ENCODE results near the gene ELP4.
"Not testable (repeated sequence)": the region's sequence is repeated elsewhere in the genome, so short reads cannot be mapped to it uniquely, and the experiment has no call there.

ELP4 gene

GRCh38 chr11:31640611-31641010 lies 131.0 kb downstream of the ELP4 start:
- DNase-seq (ENCODE audit: insufficient read length, low spot score): no peak
- FAIRE-seq: no peak

GRCh38 chr11:31641477-31642062 lies 132.0 kb downstream of the ELP4 start:
- DNase-seq (ENCODE audit: insufficient read length, low spot score) (no peak), FAIRE-seq (peak; percentile 71)

GRCh38 chr11:31643857-31644256 lies 134.3 kb downstream of the ELP4 start:
- DNase-seq (ENCODE audit: insufficient read length, low spot score) (no peak), FAIRE-seq (no peak)

GRCh38 chr11:31645747-31646146 lies 136.2 kb downstream of the ELP4 start:
- DNase-seq (ENCODE audit: insufficient read length, low spot score): no peak
- FAIRE-seq: no peak

- no peak for DNase-seq (ENCODE audit: insufficient read length, low spot score)
- FAIRE-seq: no peak
Measured at GRCh38 chr11:31646216-31646615, 136.6 kb downstream of the ELP4 start.

GRCh38 chr11:31649129-31649966 lies 139.8 kb downstream of the ELP4 start:
- no peak for DNase-seq (ENCODE audit: insufficient read length, low spot score)
- no peak for FAIRE-seq

GRCh38 chr11:31651208-31651607 lies 141.6 kb downstream of the ELP4 start:
- DNase-seq (ENCODE audit: insufficient read length, low spot score) (no peak), FAIRE-seq (no peak)

- DNase-seq (ENCODE audit: insufficient read length, low spot score): no peak
- FAIRE-seq: peak; percentile 76
Measured at GRCh38 chr11:31651822-31652221, 142.3 kb downstream of the ELP4 start.

GRCh38 chr11:31652528-31652927 lies 143.0 kb downstream of the ELP4 start:
- FAIRE-seq (peak; percentile 31), DNase-seq (ENCODE audit: insufficient read length, low spot score) (no peak)

- DNase-seq (ENCODE audit: insufficient read length, low spot score) (no peak), FAIRE-seq (no peak)
Measured at GRCh38 chr11:31655483-31655882, 145.9 kb downstream of the ELP4 start.

- DNase-seq (ENCODE audit: insufficient read length, low spot score): no peak
- FAIRE-seq: no peak
Measured at GRCh38 chr11:31656051-31656450, 146.5 kb downstream of the ELP4 start.

- no peak for FAIRE-seq
- no peak for DNase-seq (ENCODE audit: insufficient read length, low spot score)
Measured at GRCh38 chr11:31657091-31657490, 147.5 kb downstream of the ELP4 start.

- DNase-seq (ENCODE audit: insufficient read length, low spot score) (no peak), FAIRE-seq (no peak)
Measured at GRCh38 chr11:31664129-31664528, 154.6 kb downstream of the ELP4 start.

- DNase-seq (ENCODE audit: insufficient read length, low spot score): no peak
Measured at GRCh38 chr11:31664954-31665353, 155.4 kb downstream of the ELP4 start.

GRCh38 chr11:31671681-31672080 lies 162.1 kb downstream of the ELP4 start:
- FAIRE-seq (no peak), DNase-seq (ENCODE audit: insufficient read length, low spot score) (no peak)

More at GRCh38 chr11:31664954-31665353, 155.4 kb downstream of the ELP4 start:
- no peak for FAIRE-seq

- DNase-seq (ENCODE audit: insufficient read length, low spot score); FAIRE-seq: not testable (repeated sequence)
Measured at GRCh38 chr11:31673108-31673507, 163.5 kb downstream of the ELP4 start.

- DNase-seq (ENCODE audit: insufficient read length, low spot score) (no peak), FAIRE-seq (no peak)
Measured at GRCh38 chr11:31676280-31676982, 166.9 kb downstream of the ELP4 start.

- FAIRE-seq (no peak), DNase-seq (ENCODE audit: insufficient read length, low spot score) (no peak)
Measured at GRCh38 chr11:31680770-31681169, 171.2 kb downstream of the ELP4 start.

- DNase-seq (ENCODE audit: insufficient read length, low spot score) (no peak), FAIRE-seq (no peak)
Measured at GRCh38 chr11:31687256-31687655, 177.7 kb downstream of the ELP4 start.

- FAIRE-seq (no peak), DNase-seq (ENCODE audit: insufficient read length, low spot score) (no peak)
Measured at GRCh38 chr11:31687861-31688260, 178.3 kb downstream of the ELP4 start.

GRCh38 chr11:31689559-31689958 lies 180.0 kb downstream of the ELP4 start:
- DNase-seq (ENCODE audit: insufficient read length, low spot score) (no peak), FAIRE-seq (no peak)

- DNase-seq (ENCODE audit: insufficient read length, low spot score) (no peak), FAIRE-seq (no peak)
Measured at GRCh38 chr11:31690041-31690440, 180.5 kb downstream of the ELP4 start.

Measured in GM19239 (cell line).